Naive thymus-derived CD4-positive, alpha-beta T cell (primary cell): Measurements from ENCODE around the gene SPTLC1. TPM values are rescaled to one million over a fixed set of nuclear protein-coding genes. Genes with fewer than 3 reads are reported as not detected.
"Not testable (repeated sequence)": the region's sequence is repeated elsewhere in the genome, so short reads cannot be mapped to it uniquely, and the experiment has no call there.

Experiments
- ATAC-seq: fragments of 150-1000 bp; cut with Tn5 transposase; 2 replicates; pipeline ENCODE4 v1.10.0; 2021; ENCODE audit warnings: mild to moderate bottlenecking, moderate library complexity
- CTCF ChIA-PET: fragments of 350-600 bp; sonication (Branson Sonifier 250); formaldehyde crosslinking; loops from one replicate; lab custom pipeline; 2021; ENCODE audit warnings: antibody characterized with exemption; lab: Charles Lee
- POLR2A ChIA-PET: fragments of 350-600 bp; sonication (Branson Sonifier 250); formaldehyde crosslinking; loops from one replicate; lab custom pipeline; 2021; ENCODE audit warnings: antibody characterized with exemption, inconsistent platforms; lab: Charles Lee
- DNase-seq, 9 donors: peaks; one replicate each; pipeline versions ENCODE4 v3.0.0 to v3.0.0-alpha.2; 2020 to 2022; ENCODE audit warnings: mixed read lengths in 1 of 9
- H3K27ac ChIP-seq: one replicate; pipeline ENCODE4 v1.7.0; 2013; ENCODE audit warnings: mild to moderate bottlenecking, low read depth, low read length, moderate library complexity
- H3K27me3 ChIP-seq, 2 donors: one replicate each; pipeline ENCODE4 v1.7.0; 2013; ENCODE audit warnings: low read length in 2 of 2, mild to moderate bottlenecking in 2 of 2, moderate library complexity in 2 of 2; ENCODE audit not compliant: control insufficient read depth in 2 of 2, insufficient read depth in 2 of 2
- H3K36me3 ChIP-seq, 3 experiments: 1 replicate in 2 of 3; 2 replicates in 1 of 3; pipeline ENCODE4 v1.7.0; 2013; ENCODE audit warnings: low read length in 3 of 3, mild to moderate bottlenecking in 3 of 3, moderate library complexity in 1 of 3; ENCODE audit not compliant: insufficient read depth in 3 of 3, control insufficient read depth in 2 of 3
- H3K4me1 ChIP-seq, 2 donors: one replicate each; pipeline ENCODE4 v1.7.0; 2013; ENCODE audit warnings: low read length in 2 of 2, mild to moderate bottlenecking in 2 of 2, moderate library complexity in 1 of 2; ENCODE audit not compliant: control insufficient read depth in 2 of 2, insufficient read depth in 2 of 2
- H3K4me3 ChIP-seq: 2 replicates; pipeline ENCODE4 v1.7.0; 2013; ENCODE audit warnings: mild to moderate bottlenecking, low read length
- H3K9me3 ChIP-seq, 3 experiments: 1 replicate in 2 of 3; 2 replicates in 1 of 3; pipeline ENCODE4 v1.7.0; 2013; ENCODE audit warnings: low read length in 3 of 3; ENCODE audit not compliant: control insufficient read depth in 2 of 3
- H3K27ac Mint-ChIP-seq, 9 donors: one replicate each; pipeline ENCODE4 v1.8.0; 2020 to 2022; ENCODE audit warnings: mixed read lengths in 9 of 9, mild to moderate bottlenecking in 8 of 9, moderate library complexity in 5 of 9, inconsistent platforms in 2 of 9
- H3K27me3 Mint-ChIP-seq, 5 donors: one replicate each; pipeline ENCODE4 v1.8.0; 2021 to 2022; ENCODE audit warnings: mixed read lengths in 5 of 5, mild to moderate bottlenecking in 1 of 5
- H3K36me3 Mint-ChIP-seq, 5 donors: one replicate each; pipeline ENCODE4 v1.8.0; 2020 to 2022; ENCODE audit warnings: mixed read lengths in 5 of 5, mild to moderate bottlenecking in 3 of 5, inconsistent platforms in 1 of 5
- H3K4me1 Mint-ChIP-seq, 7 donors: one replicate each; pipeline ENCODE4 v1.8.0; 2020 to 2022; ENCODE audit warnings: mixed read lengths in 7 of 7, mild to moderate bottlenecking in 3 of 7, inconsistent platforms in 1 of 7
- H3K4me3 Mint-ChIP-seq, 10 donors: one replicate each; pipeline ENCODE4 v1.8.0; 2020 to 2022; ENCODE audit warnings: mild to moderate bottlenecking in 10 of 10, mixed read lengths in 10 of 10, moderate library complexity in 6 of 10, inconsistent platforms in 2 of 10
- H3K9me3 Mint-ChIP-seq, 11 donors: one replicate each; pipeline ENCODE4 v1.8.0; 2020 to 2022; ENCODE audit warnings: mixed read lengths in 11 of 11, mild to moderate bottlenecking in 4 of 11, inconsistent platforms in 1 of 11, moderate library complexity in 1 of 11
- intact Hi-C, 2 donors: fragments of 100-400 bp; cut with micrococcal nuclease; formaldehyde crosslinking; loops; one replicate each; pipeline ENCODE4 v1.15.1; 2023
- polyA plus RNA-seq, 2 donors: library from polyadenylated mRNA; unstranded; fragments of 300-500 nt; fragmentation: Illumina TruSeq; gene quantifications; one replicate each; pipeline ENCODE4 v1.2.3, GENCODE V29; 2021
- total RNA-seq, 6 experiments: library from RNA in 5 of 6; stranded (reverse) in 5 of 6; gene quantifications; 1 replicate in 5 of 6; 2 replicates in 1 of 6; pipeline ENCODE4 v1.2.3 and lab custom pipeline; 2021 to 2026

SPTLC1 gene
- total and polyA plus RNA-seq, 7 experiments from 2014 or later: 45.6 to 64.0 (median 50.6) TPM

DNA sequence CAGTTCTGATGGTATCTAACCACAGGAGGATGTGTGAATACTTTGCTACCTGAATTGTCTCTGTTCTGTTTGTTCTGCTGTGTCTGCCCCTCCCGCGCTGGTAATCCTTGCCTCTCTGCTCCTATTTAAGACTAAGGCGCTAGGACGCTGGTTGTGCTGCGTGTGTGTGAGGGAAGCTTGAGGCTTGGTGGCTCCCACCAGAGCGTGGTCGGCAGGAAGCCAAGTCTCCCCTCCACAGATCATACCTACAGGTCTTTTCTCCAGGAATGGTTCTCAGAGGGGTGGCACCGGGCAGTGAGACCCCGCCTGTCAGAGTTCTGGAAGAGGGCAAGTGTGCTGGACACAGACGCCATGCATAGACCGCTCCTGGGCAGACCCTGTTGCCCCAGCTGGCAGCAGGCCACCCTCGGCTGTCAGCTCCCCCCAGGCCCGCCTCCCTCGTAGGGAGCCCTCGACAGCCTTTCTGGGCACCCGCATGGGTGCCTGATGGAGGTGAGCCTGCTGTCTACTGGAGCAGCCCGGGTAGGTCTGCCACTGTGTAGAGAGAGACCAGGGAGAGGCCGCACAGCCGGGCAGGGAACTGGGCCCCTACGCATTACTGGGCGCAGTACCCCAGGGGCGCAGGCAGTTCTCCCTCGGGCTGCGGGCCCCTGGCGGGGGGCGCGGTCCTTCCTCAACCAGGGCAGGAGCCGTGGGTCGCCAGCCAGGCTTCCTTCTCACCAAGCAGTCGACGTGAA is 111.7 kb downstream of the SPTLC1 start:
- Histone ChIP-seq H3K4me1 (no peaks in the 10 kb centered on the region), H3K27ac (no peak overlapping the region), H3K36me3 (no peaks in the 10 kb centered on the region), H3K4me3 (no peak overlapping the region), H3K27me3 (no peaks in the 10 kb centered on the region), H3K9me3 (no peaks in the 10 kb centered on the region)
- ChIA-PET POLR2A (no interaction called here), CTCF (no interaction called here)
- Mint-ChIP-seq H3K36me3 (no peaks in the 10 kb centered on the region), H3K9me3 (peaks cover 0 to 1% (median 0%) of the 10 kb centered on the region in 11 donors), H3K27ac (no peak overlapping the region), H3K4me3 (no peak overlapping the region), H3K27me3 (peaks cover 0 to 20% (median 9%) of the 10 kb centered on the region in 5 donors), H3K4me1 (no peaks in the 10 kb centered on the region)
- DNase-seq: no peak
- ATAC-seq: no peak
- intact Hi-C loops: no loop called here

DNA sequence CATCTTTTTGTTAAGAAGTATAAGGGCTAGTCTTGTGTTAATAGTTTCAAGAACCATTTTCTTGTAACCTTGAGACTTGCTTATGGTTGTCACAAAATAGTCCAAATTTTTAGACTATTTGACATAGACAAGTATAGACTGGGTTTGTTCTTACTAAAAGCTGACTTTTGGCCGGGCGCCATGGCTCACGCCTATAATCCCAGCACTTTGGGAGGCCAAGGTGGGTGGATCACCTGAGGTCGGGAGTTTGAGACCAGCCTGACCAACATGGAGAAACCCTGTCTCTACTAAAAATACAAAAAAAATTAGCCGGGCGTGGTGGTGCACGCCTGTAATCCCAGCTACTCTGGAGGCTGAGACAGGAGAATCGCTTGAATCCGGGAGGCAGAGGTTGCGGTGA is 113.3 kb downstream of the SPTLC1 start:
- DNase-seq, CTCF ChIA-PET, H3K9me3 Mint-ChIP-seq, intact Hi-C loops, H3K27ac ChIP-seq, H3K4me1 Mint-ChIP-seq, H3K36me3 Mint-ChIP-seq, H3K4me1 ChIP-seq, H3K4me3 ChIP-seq, H3K4me3 Mint-ChIP-seq, H3K27ac Mint-ChIP-seq, POLR2A ChIA-PET, H3K27me3 ChIP-seq, H3K9me3 ChIP-seq, H3K36me3 ChIP-seq, ATAC-seq: not testable (repeated sequence)
- H3K27me3 Mint-ChIP-seq: peaks cover 0 to 25% (median 9%) of the 10 kb centered on the region in 5 donors

DNA sequence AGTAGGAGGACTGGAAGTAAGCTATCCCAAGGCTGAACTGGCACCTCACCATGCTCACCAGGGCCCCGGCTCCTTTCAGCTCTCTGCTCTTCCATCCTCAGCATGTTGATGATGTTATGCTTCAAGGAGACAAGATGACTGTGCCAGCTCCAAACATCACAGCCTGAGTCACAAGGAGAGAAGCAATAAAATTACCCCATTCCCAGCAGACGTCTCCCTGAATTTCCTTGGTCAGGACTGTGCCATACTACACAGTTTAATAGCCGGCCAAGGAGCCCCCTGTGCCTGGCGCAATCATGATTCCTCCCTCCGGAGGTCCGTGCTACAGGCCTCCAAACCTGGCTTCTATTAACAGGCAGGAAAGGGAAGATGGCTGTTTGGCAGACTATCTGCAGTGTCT is 114.0 kb downstream of the SPTLC1 start:
- no peaks in the 10 kb centered on the region for H3K4me1 Mint-ChIP-seq
- Histone ChIP-seq H3K36me3 (no peaks in the 10 kb centered on the region), H3K27ac (no peak overlapping the region), H3K27me3 (no peaks in the 10 kb centered on the region), H3K9me3 (no peaks in the 10 kb centered on the region), H3K4me3 (no peak overlapping the region), H3K4me1 (no peaks in the 10 kb centered on the region)
- ChIA-PET POLR2A (no interaction called here), CTCF (no interaction called here)
- ATAC-seq (no peak), DNase-seq (no peak)
- H3K27ac Mint-ChIP-seq: no peak overlapping the region
- H3K27me3 Mint-ChIP-seq: peaks cover 0 to 26% (median 9%) of the 10 kb centered on the region in 5 donors
- intact Hi-C loops: no loop called here
- no peaks in the 10 kb centered on the region for H3K36me3 Mint-ChIP-seq
- H3K9me3 Mint-ChIP-seq: peaks cover 0 to 1% (median 0%) of the 10 kb centered on the region in 11 donors
- no peak overlapping the region for H3K4me3 Mint-ChIP-seq

DNA sequence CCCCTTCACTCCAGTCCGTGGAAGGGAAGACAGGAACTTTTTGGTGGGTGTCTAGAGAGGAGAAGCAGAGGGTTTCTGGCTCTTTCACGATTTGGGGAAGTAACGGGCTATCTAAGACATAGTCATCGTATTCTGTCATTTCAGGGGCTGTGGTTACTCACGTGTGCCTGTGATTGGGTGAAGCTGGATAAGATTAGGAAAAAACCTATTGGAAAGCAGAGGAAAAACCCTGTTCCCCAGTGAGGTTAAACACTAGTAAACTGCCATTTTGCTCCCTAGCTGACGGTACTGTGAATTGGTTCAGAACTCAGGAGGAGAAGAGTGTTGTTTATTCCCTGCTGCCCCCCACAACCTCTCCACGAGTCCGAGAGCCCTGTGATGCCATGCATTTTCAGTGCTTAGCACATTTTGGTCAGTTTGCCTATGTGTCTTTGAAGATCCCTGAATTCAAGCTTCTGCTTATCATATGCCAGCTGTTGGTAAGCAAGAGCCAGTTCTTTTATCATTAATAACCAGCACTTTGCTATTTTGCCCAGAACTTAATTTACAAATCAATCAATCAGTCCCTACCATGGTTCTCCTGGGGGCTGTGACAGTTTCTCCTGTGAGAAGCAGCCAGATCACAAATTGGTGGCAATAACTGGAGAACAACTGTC is 120.1 kb downstream of the SPTLC1 start:
- Histone ChIP-seq H3K27ac (no peak overlapping the region), H3K4me1 (no peaks in the 10 kb centered on the region), H3K27me3 (no peaks in the 10 kb centered on the region), H3K9me3 (no peaks in the 10 kb centered on the region), H3K36me3 (no peaks in the 10 kb centered on the region), H3K4me3 (no peak overlapping the region)
- DNase-seq: no peak
- peaks cover 4 to 41% (median 22%) of the 10 kb centered on the region in 5 donors for H3K27me3 Mint-ChIP-seq
- POLR2A ChIA-PET: no interaction called here
- ATAC-seq: no peak
- peaks cover 0 to 3% (median 0%) of the 10 kb centered on the region in 7 donors for H3K4me1 Mint-ChIP-seq
- no peaks in the 10 kb centered on the region for H3K9me3 Mint-ChIP-seq
- H3K4me3 Mint-ChIP-seq: no peak overlapping the region
- CTCF ChIA-PET: no interaction called here
- H3K27ac Mint-ChIP-seq: no peak overlapping the region
- no peaks in the 10 kb centered on the region for H3K36me3 Mint-ChIP-seq
- intact Hi-C loops: no loop called here

DNA sequence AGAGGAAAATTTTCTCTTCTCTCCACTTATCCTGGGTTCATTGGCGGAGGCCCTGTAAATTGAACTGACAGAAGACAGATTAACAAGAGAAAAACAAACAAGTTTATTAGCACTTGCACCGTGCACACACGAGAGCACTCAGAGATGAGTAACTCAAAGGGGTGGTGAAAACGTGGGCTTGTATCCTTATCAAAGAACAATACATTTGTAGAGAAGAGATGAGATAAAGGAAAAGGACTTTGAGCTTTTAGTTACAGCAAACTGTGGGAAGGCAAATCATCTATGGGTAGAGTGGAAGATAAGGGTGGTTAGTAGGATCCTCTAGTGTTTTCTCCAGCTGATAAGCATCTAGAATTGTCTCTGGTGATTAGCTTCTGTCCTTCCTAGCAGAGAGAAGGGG is 120.8 kb downstream of the SPTLC1 start:
- no peaks in the 10 kb centered on the region for H3K9me3 ChIP-seq
- Mint-ChIP-seq H3K9me3 (no peaks in the 10 kb centered on the region), H3K4me1 (peaks cover 0 to 3% (median 0%) of the 10 kb centered on the region in 7 donors), H3K27me3 (peaks cover 4 to 41% (median 22%) of the 10 kb centered on the region in 5 donors), H3K36me3 (no peaks in the 10 kb centered on the region), H3K4me3 (no peak overlapping the region), H3K27ac (no peak overlapping the region)
- POLR2A ChIA-PET: no interaction called here
- no peaks in the 10 kb centered on the region for H3K36me3 ChIP-seq
- H3K27me3 ChIP-seq: no peaks in the 10 kb centered on the region
- ATAC-seq (no peak), DNase-seq (no peak)
- H3K4me1 ChIP-seq: no peaks in the 10 kb centered on the region
- H3K27ac ChIP-seq: no peak overlapping the region
- CTCF ChIA-PET: no interaction called here
- H3K4me3 ChIP-seq: no peak overlapping the region
- intact Hi-C loops: no loop called here

DNA sequence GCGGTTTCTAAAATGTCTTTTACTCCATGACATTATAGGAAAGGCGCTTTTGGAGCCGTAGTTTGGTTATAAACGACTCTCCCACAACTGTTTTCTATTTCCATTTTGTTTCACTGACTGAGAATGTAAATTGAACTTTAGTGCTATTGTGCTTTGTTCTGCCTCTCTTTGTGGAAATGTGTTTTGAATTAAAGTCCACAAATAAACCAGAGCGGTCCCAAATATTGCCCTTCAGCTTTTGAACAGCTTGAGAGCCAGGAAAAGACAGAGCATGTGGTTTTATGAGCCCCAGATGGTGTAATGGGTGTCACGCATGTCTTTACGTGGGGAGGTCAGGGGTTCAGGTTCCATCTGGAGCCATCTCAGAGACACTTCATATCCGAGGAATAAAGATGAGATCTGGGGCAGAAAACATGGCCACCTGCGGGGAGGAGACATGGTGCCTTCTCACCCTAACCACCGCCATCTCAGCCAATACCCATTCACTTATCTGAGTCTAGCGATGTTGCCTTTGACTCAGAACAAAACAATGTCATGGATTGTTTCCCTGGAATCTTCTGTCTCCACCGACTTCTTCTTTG is 122.7 kb downstream of the SPTLC1 start:
- no peaks in the 10 kb centered on the region for H3K36me3 ChIP-seq
- H3K4me1 Mint-ChIP-seq: peaks cover 0 to 3% (median 0%) of the 10 kb centered on the region in 7 donors
- CTCF ChIA-PET: no interaction called here
- ATAC-seq (no peak), DNase-seq (no peak)
- no peak overlapping the region for H3K27ac Mint-ChIP-seq
- H3K9me3 ChIP-seq: no peaks in the 10 kb centered on the region
- H3K4me3 ChIP-seq: no peak overlapping the region
- no peaks in the 10 kb centered on the region for H3K4me1 ChIP-seq
- peaks cover 14 to 39% (median 22%) of the 10 kb centered on the region in 5 donors for H3K27me3 Mint-ChIP-seq
- intact Hi-C loops: no loop called here
- no peak overlapping the region for H3K4me3 Mint-ChIP-seq
- POLR2A ChIA-PET: no interaction called here
- H3K9me3 Mint-ChIP-seq: no peaks in the 10 kb centered on the region
- H3K36me3 Mint-ChIP-seq: no peaks in the 10 kb centered on the region
- no peak overlapping the region for H3K27ac ChIP-seq
- H3K27me3 ChIP-seq: no peaks in the 10 kb centered on the region
